Smooth muscle cell (in vitro differentiated cells): ENCODE data around the gene SEC24D. TPM values are rescaled to one million over a fixed set of nuclear protein-coding genes. Genes with fewer than 3 reads are reported as not detected.

Experiments used
- DNase-seq: peaks from one replicate; lab custom pipeline; 2025; ENCODE audit not compliant: unreplicated experiment; lab: John Stamatoyannopoulos, UW
- H2AFZ ChIP-seq: fragments of 200-600 bp; sonication (generic); 2 replicates; pipeline ENCODE4 v1.6.0; 2016; ENCODE audit warnings: antibody characterized with exemption, low read depth, mild to moderate bottlenecking
- H3F3A ChIP-seq: fragments of 200-600 bp; sonication (generic); 2 replicates; pipeline ENCODE4 v1.6.0; 2017; ENCODE audit warnings: antibody characterized with exemption, low read depth
- H3K27ac ChIP-seq: fragments of 200-600 bp; sonication (generic); 2 replicates; pipeline ENCODE4 v1.5.1; 2016; ENCODE audit warnings: low read depth, mild to moderate bottlenecking
- H3K27me3 ChIP-seq: fragments of 200-600 bp; sonication (generic); 2 replicates; pipeline ENCODE4 v1.6.1; 2016; ENCODE audit warnings: low read depth, mild to moderate bottlenecking
- H3K36me3 ChIP-seq: fragments of 200-600 bp; sonication (generic); 2 replicates; pipeline ENCODE4 v1.5.1; 2016; ENCODE audit warnings: low read depth
- H3K4me1 ChIP-seq: fragments of 200-600 bp; sonication (generic); 2 replicates; pipeline ENCODE4 v1.5.1; 2016; ENCODE audit warnings: low read depth
- H3K4me2 ChIP-seq: fragments of 200-600 bp; sonication (generic); 2 replicates; pipeline ENCODE4 v1.6.0; 2016; ENCODE audit warnings: mild to moderate bottlenecking
- H3K4me3 ChIP-seq: fragments of 200-600 bp; sonication (generic); 2 replicates; pipeline ENCODE4 v1.5.1; 2016; ENCODE audit warnings: mild to moderate bottlenecking
- H3K79me2 ChIP-seq: fragments of 200-600 bp; sonication (generic); 2 replicates; pipeline ENCODE4 v1.6.0; 2016; ENCODE audit warnings: low read depth, mild to moderate bottlenecking
- H3K9ac ChIP-seq: fragments of 200-600 bp; sonication (generic); 2 replicates; pipeline ENCODE4 v1.6.0; 2016; ENCODE audit warnings: low read depth
- H3K9me3 ChIP-seq: fragments of 200-600 bp; sonication (generic); replicated peaks from 2 replicates; pipeline ENCODE4 v1.5.1; 2016; ENCODE audit warnings: low read depth
- H4K20me1 ChIP-seq: fragments of 200-600 bp; sonication (generic); 2 replicates; pipeline ENCODE4 v1.6.0; 2016; ENCODE audit warnings: low read depth
- CTCF ChIP-seq: fragments of 200-600 bp; sonication (generic); IDR thresholded peaks from 2 replicates; pipeline ENCODE4 v1.5.1; 2017; ENCODE audit warnings: borderline replicate concordance, mild to moderate bottlenecking, antibody characterized with exemption; ENCODE audit not compliant: insufficient read depth, poor library complexity, severe bottlenecking
- WGBS: methylation state at CpG from one replicate; pipeline ENCODE4 v1.1.7; 2016; ENCODE audit warnings: low lambda C conversion rate; 5-methylcytosine and 5-hydroxymethylcytosine counted together
- polyA plus RNA-seq: library from polyadenylated mRNA; unstranded; fragments of >200 nt; fragmentation: Nextera tagmentation; extraction: Ambion mirVana; gene quantifications from 2 replicates; pipeline ENCODE4 v1.2.1, GENCODE V29; 2016
- total RNA-seq: library from RNA; depleted of rRNA; stranded (reverse); fragments of >200 nt; gene quantifications from 2 replicates; pipeline ENCODE4 v1.2.3, GENCODE V29; 2014

SEC24D gene
- total and polyA plus RNA-seq, 2 experiments from 2014 or later, result 163 to 237 TPM

GRCh38 chr4:118684873-118685811, 150.8 kb downstream of the SEC24D start, which contains the start of gene METTL14:
Gene METTL14 (plus strand): TSS chr4:118685392. CDS start chr4:118685535, 143 bp downstream.
- peaks cover 6% of the 10 kb centered on the region for H4K20me1 ChIP-seq
- no peaks in the 10 kb centered on the region for H3K36me3 ChIP-seq
- H3K4me3 ChIP-seq, result peak within 1 kb of the TSS; percentile 77
- TF ChIP-seq CTCF, result no peak
- peak; percentile 70 for DNase-seq
- peak within 1 kb of the TSS; percentile 91 for H2AFZ ChIP-seq
- H3K4me2 ChIP-seq, result peak within 1 kb of the TSS; percentile 91
- 7% methylated on average over 42 of the region's 42 CpGs for WGBS
- peaks cover 8% of the 10 kb centered on the region for H3K4me1 ChIP-seq
- H3K79me2 ChIP-seq, result peaks cover 23% of the 10 kb centered on the region
- no peaks in the 10 kb centered on the region for H3K9me3 ChIP-seq
- H3K9ac ChIP-seq, result peak within 1 kb of the TSS; percentile 87
- peak within 1 kb of the TSS; percentile 83 for H3K27ac ChIP-seq
- H3K27me3 ChIP-seq, result no peaks in the 10 kb centered on the region
- H3F3A ChIP-seq, result no peaks in the 10 kb centered on the region

DNA sequence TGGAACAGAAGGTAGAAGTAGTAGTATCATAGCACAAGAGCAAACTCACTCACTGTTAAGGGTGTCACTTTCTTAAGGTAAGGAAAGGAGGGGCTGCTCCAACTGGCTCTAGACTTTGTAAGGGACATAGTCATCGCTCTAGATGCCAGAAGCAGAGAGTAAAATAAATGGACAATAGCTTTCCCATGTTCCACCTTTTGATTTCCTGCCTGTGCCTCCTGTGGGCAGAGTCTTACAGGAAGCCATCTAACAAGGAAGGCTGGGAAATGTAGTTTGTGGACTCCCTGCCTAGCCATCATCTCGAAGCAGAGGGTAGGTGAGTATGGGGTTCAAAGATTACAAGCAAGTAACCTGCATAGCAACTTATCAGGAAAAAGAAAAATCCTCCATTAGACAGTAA, 152.4 kb downstream of the SEC24D start:
- 12% methylated on average over 2 of the region's 2 CpGs for WGBS
- no peaks in the 10 kb centered on the region for H3K9me3 ChIP-seq
- H4K20me1 ChIP-seq, result peaks cover 6% of the 10 kb centered on the region
- peaks cover 23% of the 10 kb centered on the region for H3K79me2 ChIP-seq
- no peak overlapping the region for H3K27ac ChIP-seq
- H2AFZ ChIP-seq, result peak overlapping the region; percentile 68
- H3K4me2 ChIP-seq, result no peak overlapping the region
- peaks cover 8% of the 10 kb centered on the region for H3K4me1 ChIP-seq
- no peaks in the 10 kb centered on the region for H3F3A ChIP-seq
- DNase-seq, result no peak
- TF ChIP-seq CTCF, result no peak
- no peaks in the 10 kb centered on the region for H3K27me3 ChIP-seq
- H3K4me3 ChIP-seq, result no peak overlapping the region
- H3K9ac ChIP-seq, result no peak overlapping the region
- no peaks in the 10 kb centered on the region for H3K36me3 ChIP-seq

DNA sequence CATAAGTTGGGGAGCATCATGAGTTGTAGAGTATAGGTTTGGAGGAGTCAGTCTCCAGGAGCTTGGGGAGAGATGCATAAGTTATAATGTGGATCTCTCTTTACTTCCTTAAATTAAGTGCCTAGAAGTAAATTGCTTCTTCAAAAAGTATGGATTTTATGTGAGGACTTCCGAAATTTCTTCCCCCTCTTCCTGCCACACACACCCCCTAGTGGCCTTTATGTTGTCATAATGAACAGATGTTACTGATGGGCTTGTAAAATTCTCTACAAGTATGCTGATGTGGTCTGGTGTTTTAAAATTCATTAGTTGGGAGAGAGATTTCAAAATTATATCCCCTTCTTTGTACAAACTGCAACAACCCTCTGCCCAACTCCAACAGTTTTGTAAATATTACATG, 153.0 kb downstream of the SEC24D start:
- Histone ChIP-seq H3F3A (no peaks in the 10 kb centered on the region), H3K27ac (no peak overlapping the region), H3K4me3 (no peak overlapping the region), H3K4me2 (no peak overlapping the region), H3K36me3 (no peaks in the 10 kb centered on the region), H4K20me1 (peaks cover 6% of the 10 kb centered on the region), H2AFZ (peak overlapping the region; percentile 68), H3K9ac (no peak overlapping the region), H3K4me1 (peaks cover 8% of the 10 kb centered on the region), H3K9me3 (no peaks in the 10 kb centered on the region), H3K27me3 (no peaks in the 10 kb centered on the region), H3K79me2 (peaks cover 23% of the 10 kb centered on the region)
- DNase-seq, result no peak
- peak; percentile 43 for TF ChIP-seq CTCF
- 44% methylated on average over 1 of the region's 1 CpG for WGBS
